ENCODE data around the gene CFHR1. TPM values are rescaled to one million over a fixed set of nuclear protein-coding genes. Genes with fewer than 3 reads are reported as not detected.
"Not testable (repeated sequence)": the region's sequence is repeated elsewhere in the genome, so short reads cannot be mapped to it uniquely, and the experiment has no call there.

The CFHR1 gene
- total RNA-seq = under 1 TPM in 4 of 7 donors, not detected in 3; 0.30 to 0.87 (median 0.78) TPM
- polyA plus RNA-seq = 1 to 10 TPM; 1.3 to 1.5 TPM
- long read RNA-seq, donor 1 = 0 reads
- long read RNA-seq, donor 2 = 0 reads
- long read RNA-seq, donor 3 = 0 reads

GRCh38 chr1:196819531-196819930 is at the start of gene CFHR1:
CFHR1 (plus strand) TSS chr1:196819731; CDS start chr1:196819845, 114 bp downstream.
- intact Hi-C loops (cut with DNase I); H3K4me1 ChIP-seq (ENCODE audit: insufficient read depth); H3K4me3 ChIP-seq; H3K9me3 ChIP-seq; H3K36me3 ChIP-seq; H3K27ac ChIP-seq; DNase-seq; H3K27me3 ChIP-seq: not testable (repeated sequence)
- no CpG with 5 or more reads among the region's 1 CpG for WGBS, 3 donors

- DNase-seq, H3K27ac ChIP-seq: not testable (repeated sequence)
These were observed 49.7 kb upstream of the CFHR1 start for GRCh38 chr1:196769823-196770222.

GRCh38 chr1:196773713-196774112 is 45.8 kb upstream of the CFHR1 start:
- H3K4me3 ChIP-seq = no peak overlapping the region
- no peak overlapping the region for H3K27ac ChIP-seq
- H3K36me3 ChIP-seq = no peaks in the 10 kb centered on the region
- no peak for DNase-seq
- no peaks in the 10 kb centered on the region for H3K9me3 ChIP-seq
- intact Hi-C loops (cut with DNase I) = no loop called here
- H3K27me3 ChIP-seq = no peaks in the 10 kb centered on the region
- 90 to 95% (median 95%) methylated on average over 1 of the region's 1 CpG for WGBS, 3 donors
- no peaks in the 10 kb centered on the region for H3K4me1 ChIP-seq (ENCODE audit: insufficient read depth)
- TF ChIP-seq EP300 (IDR thresholded peaks at IDR 0.05) = no peak
- no peak for TF ChIP-seq POLR2A (IDR thresholded peaks at IDR 0.05)
- TF ChIP-seq CTCF (IDR thresholded peaks at IDR 0.05) = no peak

More at GRCh38 chr1:196769823-196770222, 49.7 kb upstream of the CFHR1 start:
- H3K36me3 ChIP-seq; intact Hi-C loops (cut with DNase I); H3K4me3 ChIP-seq; H3K27me3 ChIP-seq; H3K9me3 ChIP-seq; H3K4me1 ChIP-seq (ENCODE audit: insufficient read depth): not testable (repeated sequence)
- WGBS, 3 donors = 91 to 93% (median 93%) methylated on average over 4 of the region's 4 CpGs

- Histone ChIP-seq H3K36me3 (no peaks in the 10 kb centered on the region), H3K4me1 (ENCODE audit: insufficient read depth) (no peaks in the 10 kb centered on the region), H3K27me3 (no peaks in the 10 kb centered on the region), H3K9me3 (no peaks in the 10 kb centered on the region), H3K27ac (no peak overlapping the region), H3K4me3 (no peak overlapping the region)
- intact Hi-C loops (cut with DNase I) = no loop called here
- 43 to 47% (median 46%) methylated on average over 2 of the region's 2 CpGs for WGBS, 3 donors
- no peak for DNase-seq
- TF ChIP-seq EP300 (IDR thresholded peaks at IDR 0.05) (no peak), POLR2A (IDR thresholded peaks at IDR 0.05) (no peak), CTCF (IDR thresholded peaks at IDR 0.05) (no peak)
These were observed 45.4 kb upstream of the CFHR1 start for GRCh38 chr1:196774175-196774574.

GRCh38 chr1:196774603-196775002 is 44.9 kb upstream of the CFHR1 start, which contains the start of gene CFHR3:
CFHR3 (plus strand) TSS chr1:196774840; CDS start chr1:196774887, 47 bp downstream.
- no peak within 1 kb of the TSS for H3K27ac ChIP-seq

More at GRCh38 chr1:196774603-196775002, 44.9 kb upstream of the CFHR1 start, which contains the start of gene CFHR3:
- H3K4me1 ChIP-seq (ENCODE audit: insufficient read depth) = no peaks in the 10 kb centered on the region
- intact Hi-C loops (cut with DNase I) = no loop called here
- no peaks in the 10 kb centered on the region for H3K36me3 ChIP-seq
- H3K4me3 ChIP-seq = no peak within 1 kb of the TSS
- DNase-seq = no peak
- H3K9me3 ChIP-seq = no peaks in the 10 kb centered on the region
- TF ChIP-seq POLR2A (IDR thresholded peaks at IDR 0.05) (no peak), CTCF (IDR thresholded peaks at IDR 0.05) (no peak), EP300 (IDR thresholded peaks at IDR 0.05) (no peak)
- no peaks in the 10 kb centered on the region for H3K27me3 ChIP-seq

Data from ovary (tissue), 10 donors.